ENCODE data around the gene RNF149. TPM values are rescaled to one million over a fixed set of nuclear protein-coding genes. Genes with fewer than 3 reads are reported as not detected.
"Not testable (repeated sequence)": the region's sequence is repeated elsewhere in the genome, so short reads cannot be mapped to it uniquely, and the experiment has no call there.

The RNF149 gene
- total and polyA plus RNA-seq, 9 of the 15 experiments (the other 6 are each of a cell fraction or from before 2014, with no cell fraction given): 9.0 to 31.5 (median 22.8) TPM

DNA sequence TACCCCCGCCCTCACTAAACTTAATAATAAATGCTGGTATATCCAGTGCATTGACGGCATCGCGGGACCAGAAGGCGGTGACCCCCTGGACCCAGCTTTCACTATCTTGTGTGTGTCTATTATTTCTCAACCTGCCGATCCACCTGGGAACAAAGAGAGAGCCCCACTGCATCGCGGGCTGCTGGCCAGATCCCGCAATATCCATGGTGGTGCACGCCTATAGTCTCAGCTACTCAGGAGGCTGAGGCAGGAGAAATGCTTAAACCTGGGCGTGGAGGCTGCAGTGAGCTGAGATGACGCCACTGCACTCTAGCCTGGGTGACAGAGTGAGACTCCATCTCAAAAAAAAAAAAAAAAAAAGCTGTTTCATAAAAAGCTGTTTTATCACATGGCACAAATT is 63.6 kb downstream of the RNF149 start:
- H3K27ac ChIP-seq (ENCODE audit: extremely low read depth, low read depth, low read length); H3K79me2 ChIP-seq (ENCODE audit: control insufficient read depth, insufficient read depth, low read length); in situ Hi-C loops (cut with MboI); FAIRE-seq; H2AFZ ChIP-seq (ENCODE audit: low read depth, low read length); CTCF ChIA-PET (ENCODE audit: low intra/inter-chr PET ratio); H3K9ac ChIP-seq (ENCODE audit: insufficient read depth in 1 of 2, low read depth in 2 of 2, low read length in 2 of 2); H4K20me1 ChIP-seq (replicated peaks; ENCODE audit: control insufficient read depth, insufficient read depth, low read length); ATAC-seq; H3K9me3 ChIP-seq (replicated peaks; ENCODE audit: control insufficient read depth, insufficient read depth, low read depth, low read length); H3K4me3 ChIP-seq; H3K36me3 ChIP-seq (ENCODE audit: control insufficient read depth, insufficient read depth, low read length); BruUV-seq (replicated peaks); H3K27me3 ChIP-seq (ENCODE audit: control insufficient read depth in 2 of 2, insufficient read depth in 2 of 2, low read length in 2 of 2); DNase-seq (ENCODE audit: extremely low read depth in 1 of 4, low spot score in 3 of 4); H3K9me1 ChIP-seq (ENCODE audit: control insufficient read depth, insufficient read depth, low read length); H3K4me2 ChIP-seq (ENCODE audit: insufficient read depth, low read length); H3K4me1 ChIP-seq (replicated peaks in 1 of 2; ENCODE audit: control insufficient read depth in 2 of 2, insufficient read depth in 2 of 2, low read length in 2 of 2); POLR2A ChIA-PET: not testable (repeated sequence)
- intact Hi-C loops (cut with micrococcal nuclease): loop anchor here (10.0 kb wide), 1 partner anchor 100 kb away; no protein-coding TSS in a partner anchor
- WGBS (ENCODE audit: insufficient coverage, low coverage, missing lambda C conversion rate): 75% methylated on average over 11 of the region's 12 CpGs

DNA sequence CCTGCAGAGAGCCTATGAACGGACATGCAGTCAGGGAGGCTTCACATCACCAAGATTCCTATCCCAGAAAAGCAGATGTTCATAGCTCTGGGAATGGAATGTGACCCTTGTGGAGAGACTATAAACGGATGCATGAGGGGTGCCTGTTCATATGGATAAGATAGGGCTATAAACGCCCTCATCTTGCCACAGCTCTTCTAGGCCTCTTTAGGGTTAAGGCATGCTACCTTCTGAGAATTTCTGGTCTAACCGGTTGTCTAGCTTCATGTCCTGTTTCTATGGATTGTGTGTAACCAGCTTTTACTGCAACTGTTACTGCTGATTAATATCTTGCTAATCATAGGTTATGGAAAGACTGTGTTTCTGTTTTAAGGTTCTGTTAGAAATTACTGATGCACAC is 64.1 kb downstream of the RNF149 start:
- WGBS (ENCODE audit: insufficient coverage, low coverage, missing lambda C conversion rate): 12% methylated on average over 4 of the region's 4 CpGs
- POLR2A ChIA-PET; H3K79me2 ChIP-seq (ENCODE audit: control insufficient read depth, insufficient read depth, low read length); H3K9me3 ChIP-seq (replicated peaks; ENCODE audit: control insufficient read depth, insufficient read depth, low read depth, low read length); BruUV-seq (replicated peaks); H2AFZ ChIP-seq (ENCODE audit: low read depth, low read length); H3K9ac ChIP-seq (ENCODE audit: insufficient read depth in 1 of 2, low read depth in 2 of 2, low read length in 2 of 2); H3K27ac ChIP-seq (ENCODE audit: extremely low read depth, low read depth, low read length); CTCF ChIA-PET (ENCODE audit: low intra/inter-chr PET ratio); in situ Hi-C loops (cut with MboI); H3K4me3 ChIP-seq; DNase-seq (ENCODE audit: extremely low read depth in 1 of 4, low spot score in 3 of 4); H3K36me3 ChIP-seq (ENCODE audit: control insufficient read depth, insufficient read depth, low read length); H4K20me1 ChIP-seq (replicated peaks; ENCODE audit: control insufficient read depth, insufficient read depth, low read length); H3K4me2 ChIP-seq (ENCODE audit: insufficient read depth, low read length); FAIRE-seq; H3K4me1 ChIP-seq (replicated peaks in 1 of 2; ENCODE audit: control insufficient read depth in 2 of 2, insufficient read depth in 2 of 2, low read length in 2 of 2); ATAC-seq; H3K9me1 ChIP-seq (ENCODE audit: control insufficient read depth, insufficient read depth, low read length); H3K27me3 ChIP-seq (ENCODE audit: control insufficient read depth in 2 of 2, insufficient read depth in 2 of 2, low read length in 2 of 2): not testable (repeated sequence)
- intact Hi-C loops (cut with micrococcal nuclease): loop anchor here (10.0 kb wide), 1 partner anchor 100 kb away; no protein-coding TSS in a partner anchor
